GM12891 (cell line): ENCODE data around the gene SNAPC5.

Experiments
- DNase-seq: peaks from one replicate; pipeline ENCODE4 v3.0.0; 2011; ENCODE audit warnings: low spot score; ENCODE audit not compliant: insufficient read length
- FAIRE-seq: peaks from 2 replicates; lab custom pipeline; 2011; peaks lifted over from hg19 to GRCh38; lab: Jason Lieb, UNC
- PAX5 ChIP-seq: IDR thresholded peaks from 2 replicates; pipeline ENCODE4 v1.6.1; 2011; ENCODE audit warnings: low read length, moderate library complexity, mild to moderate bottlenecking; ENCODE audit not compliant: insufficient read depth, severe bottlenecking
- POLR2A ChIP-seq: IDR thresholded peaks from 2 replicates; pipeline ENCODE4 v1.6.1; 2011; ENCODE audit warnings: low read depth, low read length, control low read depth
- POLR2AphosphoS5 ChIP-seq: IDR thresholded peaks from 2 replicates; pipeline ENCODE4 v1.6.1; 2011; ENCODE audit warnings: low read depth, low read length, control low read depth
- POU2F2 ChIP-seq: IDR thresholded peaks from 2 replicates; pipeline ENCODE4 v1.6.1; 2011; ENCODE audit warnings: low read depth, mild to moderate bottlenecking, control low read depth, low read length, moderate library complexity
- SPI1 ChIP-seq: IDR thresholded peaks from 2 replicates; pipeline ENCODE4 v1.6.1; 2011; ENCODE audit warnings: low read depth, low read length, control low read depth
- TAF1 ChIP-seq: IDR thresholded peaks from 2 replicates; pipeline ENCODE4 v1.6.1; 2011; ENCODE audit warnings: low read depth, low read length, control low read depth

SNAPC5 gene

GRCh38 chr15:66459818-66460615, 37.5 kb downstream of the SNAPC5 start:
- DNase-seq (no peak), FAIRE-seq (peak; percentile 47)
- TF ChIP-seq POLR2AphosphoS5 = no peak
- TF ChIP-seq PAX5 = no peak
- no peak for TF ChIP-seq POLR2A
- no peak for TF ChIP-seq SPI1
- TF ChIP-seq POU2F2 = no peak
- no peak for TF ChIP-seq TAF1

DNA sequence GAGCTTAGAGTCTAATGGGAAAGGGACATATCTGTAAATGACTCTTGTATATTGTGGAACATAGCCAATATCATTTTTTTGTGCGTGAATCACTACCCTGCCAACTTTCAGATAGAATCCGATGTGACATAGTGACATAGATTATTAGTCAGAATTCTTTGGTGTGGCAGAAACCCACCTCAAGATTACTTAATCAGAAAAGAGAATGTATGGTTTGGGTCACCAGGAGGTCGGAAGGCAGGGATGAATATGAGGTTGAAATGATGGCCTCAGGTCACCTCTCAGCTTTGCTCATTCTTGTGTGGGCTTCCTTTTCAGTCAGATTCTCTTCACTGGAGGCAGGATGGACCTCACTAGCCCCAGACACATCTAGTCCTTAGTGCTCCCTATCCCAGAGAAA, 41.4 kb downstream of the SNAPC5 start:
- FAIRE-seq (no peak), DNase-seq (no peak)
- TF ChIP-seq PAX5 = no peak
- TF ChIP-seq POLR2A = no peak
- TF ChIP-seq SPI1 = no peak
- TF ChIP-seq POU2F2 = no peak
- TF ChIP-seq TAF1 = no peak
- no peak for TF ChIP-seq POLR2AphosphoS5

- FAIRE-seq (no peak), DNase-seq (no peak)
- TF ChIP-seq SPI1 = no peak
- TF ChIP-seq POU2F2 = no peak
- no peak for TF ChIP-seq POLR2AphosphoS5
- no peak for TF ChIP-seq PAX5
- no peak for TF ChIP-seq POLR2A
- TF ChIP-seq TAF1 = no peak
These were observed 43.4 kb downstream of the SNAPC5 start for GRCh38 chr15:66454143-66454542.

DNA sequence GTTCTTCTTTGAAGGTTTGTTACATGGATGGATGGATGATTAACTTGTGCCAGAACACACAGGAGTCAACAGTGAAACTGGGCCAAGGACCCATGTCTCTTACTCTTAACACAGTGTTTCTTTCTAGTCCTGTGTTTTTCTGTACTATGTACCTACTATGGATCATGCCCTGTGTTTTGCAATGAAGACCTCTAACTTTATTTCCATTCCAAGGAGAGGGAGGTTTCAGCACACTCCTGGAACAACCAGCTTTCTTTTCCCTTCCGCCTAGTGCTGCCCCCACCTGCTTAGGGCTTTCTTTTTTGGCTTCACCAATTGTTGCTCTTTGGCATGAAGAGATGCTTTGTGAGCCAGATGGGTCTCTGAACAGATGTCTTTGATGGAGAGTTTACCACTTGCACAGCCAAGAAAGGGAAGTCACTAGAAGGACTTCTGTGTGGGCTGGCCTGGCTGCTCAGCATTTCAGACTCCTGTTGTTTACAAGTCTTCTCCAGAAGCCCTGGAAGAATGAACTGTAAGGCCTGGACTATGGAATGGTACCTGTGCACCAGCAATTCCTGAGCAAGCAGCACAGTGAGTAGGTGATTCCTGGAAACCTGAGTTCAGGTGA, 44.5 kb downstream of the SNAPC5 start:
- DNase-seq (no peak), FAIRE-seq (no peak)
- TF ChIP-seq POLR2A = no peak
- TF ChIP-seq SPI1 = no peak
- TF ChIP-seq POU2F2 = no peak
- no peak for TF ChIP-seq PAX5

DNA sequence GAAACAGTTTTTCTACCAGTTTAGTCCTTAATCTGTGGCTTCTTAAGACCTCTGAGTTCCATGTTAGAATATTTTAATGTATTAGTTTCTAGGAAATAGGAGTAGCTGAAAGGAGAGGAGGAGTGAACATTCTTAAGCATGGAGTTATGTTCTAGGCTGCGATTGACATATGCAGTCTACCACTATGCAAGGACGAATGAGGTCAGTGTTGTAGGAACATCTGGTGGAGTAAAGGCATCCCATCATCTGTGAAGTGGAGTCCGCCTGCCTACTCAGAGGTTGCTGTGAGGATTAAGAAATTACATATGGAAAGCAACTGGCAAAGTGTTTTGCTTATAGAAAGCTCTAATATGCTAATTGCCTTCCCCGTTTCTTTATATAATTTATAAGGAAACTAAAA, 45.1 kb downstream of the SNAPC5 start:
- DNase-seq (no peak), FAIRE-seq (no peak)
- TF ChIP-seq TAF1 = no peak
- no peak for TF ChIP-seq POLR2AphosphoS5
- no peak for TF ChIP-seq POLR2A
- no peak for TF ChIP-seq PAX5
